ENCODE data around the gene TDP2.

DNA sequence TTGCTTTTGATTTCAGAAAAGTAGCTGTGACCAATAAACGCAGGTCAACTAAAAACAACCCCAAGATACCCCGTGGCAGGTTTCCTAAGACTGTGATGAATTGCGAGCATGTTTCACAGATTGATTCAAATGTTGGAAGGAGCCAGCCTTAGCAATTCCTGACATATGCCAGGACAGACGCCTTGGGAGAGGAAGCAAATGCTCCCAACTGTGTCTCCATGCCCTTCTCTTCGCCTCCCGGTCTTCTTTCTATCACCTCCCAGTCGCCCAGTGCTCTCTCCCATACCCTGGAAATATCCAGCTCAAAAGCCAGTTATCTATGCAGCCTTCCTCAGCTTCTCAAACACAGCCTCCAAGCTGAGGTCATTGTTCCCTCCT, 52.7 kb downstream of the TDP2 start:
- TF ChIP-seq POLR2A (IDR thresholded peaks at IDR 0.05; ENCODE audit: low read depth, low read length): no peak
- TF ChIP-seq POLR2AphosphoS5 (IDR thresholded peaks at IDR 0.05; ENCODE audit: insufficient read depth, low read depth, low read length): no peak
- TF ChIP-seq CTCF (IDR thresholded peaks at IDR 0.05; ENCODE audit: extremely low read depth in 1 of 2, insufficient read depth in 1 of 2, low read depth in 1 of 2, low read length in 2 of 2): no peak
- TF ChIP-seq FOS (IDR thresholded peaks at IDR 0.05; ENCODE audit: borderline replicate concordance, insufficient read depth, low read length): no peak
- TF ChIP-seq EZH2 (IDR thresholded peaks at IDR 0.05; ENCODE audit: borderline replicate concordance, low read depth, low read length, severe bottlenecking): no peak
- TF ChIP-seq JUN (IDR thresholded peaks at IDR 0.05; ENCODE audit: borderline replicate concordance, insufficient read depth, insufficient read length, low read depth): no peak
- no peak for TF ChIP-seq MYC (IDR thresholded peaks at IDR 0.05; ENCODE audit: low read depth, low read length)
- no peak for TF ChIP-seq MAX (IDR thresholded peaks at IDR 0.05; ENCODE audit: insufficient read depth, insufficient read length)
- TF ChIP-seq GATA2 (IDR thresholded peaks at IDR 0.05; ENCODE audit: insufficient read depth, insufficient read length, low read depth, low read length): no peak
